Small intestine (tissue), 7 donors: ENCODE measurements around the gene C17orf113. TPM values are rescaled to one million over a fixed set of nuclear protein-coding genes. Genes with fewer than 3 reads are reported as not detected.
A peak's percentile ranks its signal among the peaks of the same experiment; 100 is the strongest.
"Not testable (repeated sequence)": the region's sequence is repeated elsewhere in the genome, so short reads cannot be mapped to it uniquely, and the experiment has no call there.

Experiments
- DNase-seq, 2 donors: peaks; one replicate each; pipeline versions ENCODE4 v3.0.0 to v3.0.0-alpha.2; 2013
- FAIRE-seq: peaks from 2 replicates; lab custom pipeline; 2012; peaks lifted over from hg19 to GRCh38; lab: Jason Lieb, UNC
- H3K27ac ChIP-seq, 3 donors: one replicate each; pipeline ENCODE4 v1.5.1; 2013; ENCODE audit warnings: low read length in 2 of 3, mild to moderate bottlenecking in 2 of 3, control low read depth in 1 of 3, inconsistent platforms in 1 of 3, low read depth in 1 of 3, moderate library complexity in 1 of 3
- H3K27me3 ChIP-seq, 3 donors: one replicate each; pipeline ENCODE4 v1.6.1; 2013; ENCODE audit warnings: low read length in 3 of 3, inconsistent platforms in 1 of 3; ENCODE audit not compliant: control insufficient read depth in 3 of 3, insufficient read depth in 3 of 3
- H3K36me3 ChIP-seq, 3 donors: one replicate each; pipeline ENCODE4 v1.6.1; 2013; ENCODE audit warnings: low read length in 3 of 3, inconsistent platforms in 1 of 3, low read depth in 1 of 3, mild to moderate bottlenecking in 1 of 3, moderate library complexity in 1 of 3; ENCODE audit not compliant: control insufficient read depth in 3 of 3, insufficient read depth in 2 of 3
- H3K4me1 ChIP-seq, 3 donors: one replicate each; pipeline ENCODE4 v1.6.1; 2013; ENCODE audit warnings: low read length in 2 of 3, inconsistent platforms in 1 of 3, low read depth in 1 of 3, mild to moderate bottlenecking in 1 of 3, moderate library complexity in 1 of 3; ENCODE audit not compliant: control insufficient read depth in 3 of 3, insufficient read depth in 2 of 3
- H3K4me3 ChIP-seq, 3 donors: one replicate each; pipeline ENCODE4 v1.5.1; 2013; ENCODE audit warnings: low read length in 3 of 3, control low read depth in 1 of 3, inconsistent platforms in 1 of 3, low read depth in 1 of 3, mild to moderate bottlenecking in 1 of 3, moderate library complexity in 1 of 3
- H3K9me3 ChIP-seq, 2 donors: one replicate each; pipeline ENCODE4 v1.6.1; 2013; ENCODE audit warnings: low read depth in 1 of 2, low read length in 1 of 2; ENCODE audit not compliant: control insufficient read depth in 2 of 2, insufficient read depth in 1 of 2
- WGBS, 3 donors: extraction: QIAGEN DNeasy Blood & Tissue Kit; methylation state at CpG; one replicate each; pipeline ENCODE4 v1.1.7; 2013; 5-methylcytosine and 5-hydroxymethylcytosine counted together
- polyA plus RNA-seq, 4 donors: library from polyadenylated mRNA; stranded (reverse) in 3 of 4; unstranded in 1 of 4; fragments of 200-250 nt in 3 of 4; fragments of 120-200 nt in 1 of 4; gene quantifications; one replicate each; pipeline versions ENCODE4 v1.2.1 to v1.2.3, GENCODE V29; 2013
- donor health status: healthy with polysubstance abuse.
- donor health status: control.
- donor health status: control.
- donor health status: Bipolar disorder and iron deficiency.
- donor health status: healthy.

Gene C17orf113
- polyA plus RNA-seq, 4 donors = 0.22 to 3.4 (median 0.52) TPM

- DNase-seq = peak; percentile 93 to 96
- H3K27me3 ChIP-seq = no peaks in the 10 kb centered on the region
- peaks cover 0 to 35% (median 3%) of the 10 kb centered on the region in 3 donors for H3K36me3 ChIP-seq
- H3K27ac ChIP-seq = peak within 1 kb of the TSS; percentile 61 to 84 (median 78)
- peaks cover 0 to 31% (median 3%) of the 10 kb centered on the region in 3 donors for H3K4me1 ChIP-seq
- no peak for FAIRE-seq
- 7 to 9% (median 7%) methylated on average over 31 to 49 of the region's 49 CpGs for WGBS, 3 donors
- H3K9me3 ChIP-seq = no peaks in the 10 kb centered on the region
- H3K4me3 ChIP-seq = peak within 1 kb of the TSS; percentile 76 to 95 (median 83)
Observed at GRCh38 chr17:42019509-42020404, 30.6 kb downstream of the C17orf113 start, which contains the start of gene NKIRAS2. NKIRAS2 (plus strand) TSS chr17:42020090; CDS start chr17:42021578, 1,488 bp downstream.

GRCh38 chr17:42018988-42019387, 31.4 kb downstream of the C17orf113 start:
- DNase-seq = no peak
- 91 to 94% (median 92%) methylated on average over 4 of the region's 4 CpGs for WGBS, 3 donors
- FAIRE-seq = no peak

GRCh38 chr17:42018339-42018738, 32.1 kb downstream of the C17orf113 start:
- Histone ChIP-seq H3K4me3 (peak overlapping the region in 2 of 3 donors; percentile 76 to 84), H3K4me1 (peaks cover 0 to 24% (median 3%) of the 10 kb centered on the region in 3 donors), H3K36me3 (peaks cover 0 to 30% (median 0%) of the 10 kb centered on the region in 3 donors), H3K9me3 (no peaks in the 10 kb centered on the region), H3K27ac (peak overlapping the region in 1 of 3 donors; percentile 95), H3K27me3 (no peaks in the 10 kb centered on the region)
- FAIRE-seq = no peak
- 36 to 47% (median 39%) methylated on average over 3 of the region's 3 CpGs for WGBS, 3 donors
- DNase-seq = no peak

More at GRCh38 chr17:42018988-42019387, 31.4 kb downstream of the C17orf113 start:
- peaks cover 0 to 24% (median 3%) of the 10 kb centered on the region in 3 donors for H3K4me1 ChIP-seq
- no peaks in the 10 kb centered on the region for H3K9me3 ChIP-seq
- no peak overlapping the region for H3K4me3 ChIP-seq
- no peak overlapping the region for H3K27ac ChIP-seq
- no peaks in the 10 kb centered on the region for H3K27me3 ChIP-seq
- H3K36me3 ChIP-seq = peaks cover 0 to 32% (median 2%) of the 10 kb centered on the region in 3 donors

GRCh38 chr17:42017866-42018200, 32.6 kb downstream of the C17orf113 start:
- H3K4me3 ChIP-seq = peak overlapping the region; percentile 76 to 94 (median 84)
- DNase-seq (peak in 1 of 2 donors; percentile 84), FAIRE-seq (no peak)
- H3K9me3 ChIP-seq = no peaks in the 10 kb centered on the region
- H3K27ac ChIP-seq = peak overlapping the region; percentile 83 to 95 (median 95)
- no peaks in the 10 kb centered on the region for H3K27me3 ChIP-seq
- 3 to 4% (median 4%) methylated on average over 11 of the region's 11 CpGs for WGBS, 3 donors
- peaks cover 0 to 28% (median 0%) of the 10 kb centered on the region in 3 donors for H3K36me3 ChIP-seq
- H3K4me1 ChIP-seq = peaks cover 0 to 24% (median 3%) of the 10 kb centered on the region in 3 donors

- H3K27me3 ChIP-seq = no peaks in the 10 kb centered on the region
- H3K36me3 ChIP-seq = peaks cover 0 to 24% (median 0%) of the 10 kb centered on the region in 3 donors
- H3K4me3 ChIP-seq = peak within 1 kb of the TSS; percentile 76 to 94 (median 84)
- 0 to 1% (median 0%) methylated on average over 44 to 70 of the region's 70 CpGs for WGBS, 3 donors
- DNase-seq (peak; percentile 92 to 96), FAIRE-seq (no peak)
- peak within 1 kb of the TSS; percentile 83 to 95 (median 95) for H3K27ac ChIP-seq
- H3K4me1 ChIP-seq = peaks cover 0 to 24% (median 3%) of the 10 kb centered on the region in 3 donors
- no peaks in the 10 kb centered on the region for H3K9me3 ChIP-seq
Observed at GRCh38 chr17:42016941-42017865, 33.2 kb downstream of the C17orf113 start, which contains the start of gene DNAJC7. DNAJC7 (minus strand) TSS chr17:42017439; CDS start chr17:42017416, 23 bp downstream.

- peak overlapping the region; percentile 76 to 94 (median 84) for H3K4me3 ChIP-seq
- peak in 1 of 2 donors; percentile 48 for DNase-seq
- 2 to 3% (median 2%) methylated on average over 12 of the region's 12 CpGs for WGBS, 3 donors
- H3K36me3 ChIP-seq = peaks cover 0 to 18% (median 0%) of the 10 kb centered on the region in 3 donors
- H3K9me3 ChIP-seq = no peaks in the 10 kb centered on the region
- peak overlapping the region; percentile 83 to 95 (median 95) for H3K27ac ChIP-seq
- no peaks in the 10 kb centered on the region for H3K27me3 ChIP-seq
- FAIRE-seq = no peak
- H3K4me1 ChIP-seq = peaks cover 2 to 23% (median 3%) of the 10 kb centered on the region in 3 donors
Observed at GRCh38 chr17:42016411-42016831, 34.0 kb downstream of the C17orf113 start.

GRCh38 chr17:42013740-42014139, 36.7 kb downstream of the C17orf113 start:
- not testable (repeated sequence) for H3K9me3 ChIP-seq, DNase-seq, H3K27ac ChIP-seq, FAIRE-seq, H3K4me3 ChIP-seq, H3K27me3 ChIP-seq
- H3K36me3 ChIP-seq = peaks cover 0 to 24% (median 0%) of the 10 kb centered on the region in 3 donors
- H3K4me1 ChIP-seq = peaks cover 3 to 15% (median 4%) of the 10 kb centered on the region in 3 donors
- 91 to 98% (median 94%) methylated on average over 12 of the region's 12 CpGs for WGBS, 3 donors
